Immature natural killer cell (primary cell): ENCODE measurements around the gene PDGFRB. TPM values are rescaled to one million over a fixed set of nuclear protein-coding genes. Genes with fewer than 3 reads are reported as not detected.

Experiments
- DNase-seq, 3 donors: peaks; one replicate each; pipeline ENCODE4 v3.0.0; 2022; ENCODE audit warnings: mixed read lengths in 1 of 3
- H3K27ac Mint-ChIP-seq, 6 donors: one replicate each; pipeline ENCODE4 v1.8.0; 2020; ENCODE audit warnings: mixed read lengths in 6 of 6, mild to moderate bottlenecking in 5 of 6, inconsistent platforms in 4 of 6, moderate library complexity in 3 of 6
- H3K27me3 Mint-ChIP-seq, 3 donors: one replicate each; pipeline ENCODE4 v1.8.0; 2020 to 2021; ENCODE audit warnings: low read depth in 3 of 3, mild to moderate bottlenecking in 3 of 3, mixed read lengths in 3 of 3, moderate library complexity in 3 of 3, inconsistent platforms in 1 of 3
- H3K36me3 Mint-ChIP-seq, 3 donors: one replicate each; pipeline ENCODE4 v1.8.0; 2020; ENCODE audit warnings: mixed read lengths in 3 of 3, inconsistent platforms in 2 of 3, mild to moderate bottlenecking in 2 of 3
- H3K4me1 Mint-ChIP-seq, 2 donors: one replicate each; pipeline ENCODE4 v1.8.0; 2020; ENCODE audit warnings: inconsistent platforms in 2 of 2, mild to moderate bottlenecking in 2 of 2, mixed read lengths in 2 of 2, moderate library complexity in 1 of 2
- H3K4me3 Mint-ChIP-seq, 5 donors: one replicate each; pipeline ENCODE4 v1.8.0; 2020; ENCODE audit warnings: mild to moderate bottlenecking in 5 of 5, mixed read lengths in 5 of 5, inconsistent platforms in 3 of 5, moderate library complexity in 3 of 5
- H3K9me3 Mint-ChIP-seq, 6 donors: one replicate each; pipeline ENCODE4 v1.8.0; 2020; ENCODE audit warnings: mild to moderate bottlenecking in 6 of 6, mixed read lengths in 6 of 6, inconsistent platforms in 4 of 6, moderate library complexity in 3 of 6
- polyA plus RNA-seq, 3 donors: library from polyadenylated mRNA; unstranded; fragments of 300-500 nt; fragmentation: Illumina TruSeq; gene quantifications; one replicate each; pipeline ENCODE4 v1.2.3, GENCODE V29; 2021

Gene PDGFRB
- polyA plus RNA-seq, 3 donors from 2014 or later: 6.4 to 18.9 (median 7.1) TPM

- no peaks in the 10 kb centered on the region for H3K9me3 Mint-ChIP-seq
- H3K36me3 Mint-ChIP-seq: no peaks in the 10 kb centered on the region
- no peak overlapping the region for H3K27ac Mint-ChIP-seq
- peaks cover 3 to 7% (median 5%) of the 10 kb centered on the region in 3 donors for H3K27me3 Mint-ChIP-seq
- peaks cover 0 to 3% of the 10 kb centered on the region in 2 donors for H3K4me1 Mint-ChIP-seq
- DNase-seq: no peak
- H3K4me3 Mint-ChIP-seq: no peak overlapping the region
Measured at GRCh38 chr5:150067405-150067960, 88.2 kb downstream of the PDGFRB start.

GRCh38 chr5:150066901-150067396 is 88.7 kb downstream of the PDGFRB start:
- Mint-ChIP-seq H3K4me3 (no peak overlapping the region), H3K4me1 (peaks cover 0 to 3% of the 10 kb centered on the region in 2 donors), H3K9me3 (no peaks in the 10 kb centered on the region), H3K27me3 (peaks cover 3 to 7% (median 5%) of the 10 kb centered on the region in 3 donors), H3K36me3 (no peaks in the 10 kb centered on the region), H3K27ac (no peak overlapping the region)
- DNase-seq: no peak

DNA sequence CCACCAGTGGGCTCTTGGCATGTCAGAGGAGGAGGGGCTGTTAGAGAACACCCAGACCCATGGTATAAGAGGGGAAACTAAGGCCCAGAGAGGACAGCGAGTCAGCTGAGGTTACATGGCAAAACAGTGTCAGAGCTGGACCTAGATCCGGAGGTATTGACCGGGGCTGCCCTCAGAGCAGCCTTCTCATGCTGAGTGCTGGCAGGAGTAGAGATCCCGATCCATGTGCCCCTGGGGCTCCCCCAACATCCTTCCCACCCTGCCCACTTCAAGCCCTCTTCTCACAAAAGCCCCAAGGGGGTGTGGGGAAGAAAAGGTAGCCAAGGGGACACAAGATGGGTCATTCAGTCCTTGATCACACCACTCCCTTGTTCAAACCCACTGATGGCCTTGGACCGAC is 89.2 kb downstream of the PDGFRB start:
- Mint-ChIP-seq H3K27ac (no peak overlapping the region), H3K9me3 (no peaks in the 10 kb centered on the region), H3K27me3 (peaks cover 3 to 7% (median 5%) of the 10 kb centered on the region in 3 donors), H3K4me3 (no peak overlapping the region), H3K36me3 (no peaks in the 10 kb centered on the region), H3K4me1 (peaks cover 0 to 3% of the 10 kb centered on the region in 2 donors)
- DNase-seq: no peak

- Mint-ChIP-seq H3K27me3 (peaks cover 3 to 7% (median 5%) of the 10 kb centered on the region in 3 donors), H3K36me3 (no peaks in the 10 kb centered on the region), H3K4me3 (no peak overlapping the region), H3K27ac (no peak overlapping the region), H3K9me3 (no peaks in the 10 kb centered on the region), H3K4me1 (peaks cover 0 to 3% of the 10 kb centered on the region in 2 donors)
- DNase-seq: no peak
Measured at GRCh38 chr5:150065886-150066285, 89.8 kb downstream of the PDGFRB start.

GRCh38 chr5:150065346-150065745 is 90.3 kb downstream of the PDGFRB start:
- Mint-ChIP-seq H3K9me3 (no peaks in the 10 kb centered on the region), H3K36me3 (no peaks in the 10 kb centered on the region), H3K27ac (no peak overlapping the region), H3K27me3 (peaks cover 3 to 7% (median 5%) of the 10 kb centered on the region in 3 donors), H3K4me1 (peaks cover 0 to 3% of the 10 kb centered on the region in 2 donors), H3K4me3 (no peak overlapping the region)
- DNase-seq: no peak

DNA sequence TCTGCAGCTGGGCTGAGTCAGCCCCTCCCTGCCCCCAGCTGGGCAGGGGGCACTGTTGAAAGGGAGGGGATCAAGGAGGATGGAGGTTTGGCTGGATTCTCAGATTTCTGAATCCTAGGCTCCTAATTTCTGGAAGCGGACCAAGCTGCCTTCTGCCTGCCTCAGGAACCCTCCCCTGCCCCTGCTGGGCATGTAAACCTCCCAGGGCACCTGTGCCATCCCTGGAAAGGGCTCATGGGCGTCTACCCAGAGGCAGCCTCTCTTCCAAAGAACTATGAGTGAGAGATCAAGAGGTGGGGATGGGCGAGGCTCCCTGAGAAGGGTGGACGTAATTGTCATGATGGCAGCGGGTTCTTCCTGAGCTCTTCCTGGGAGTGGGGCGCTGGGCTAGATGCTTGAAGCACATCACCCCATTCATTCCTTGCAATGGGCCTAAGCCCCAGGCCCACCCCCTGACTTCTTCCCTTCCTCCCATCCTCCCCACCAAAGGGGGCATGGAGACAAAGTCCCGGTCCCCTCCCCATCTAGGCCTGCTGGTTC is 90.9 kb downstream of the PDGFRB start:
- DNase-seq: no peak
- Mint-ChIP-seq H3K4me1 (peaks cover 0 to 3% of the 10 kb centered on the region in 2 donors), H3K4me3 (no peak overlapping the region), H3K36me3 (no peaks in the 10 kb centered on the region), H3K27me3 (peaks cover 5 to 7% (median 5%) of the 10 kb centered on the region in 3 donors), H3K9me3 (no peaks in the 10 kb centered on the region), H3K27ac (no peak overlapping the region)

Other genes with a start within 250 kb of the PDGFRB start
- not detected for gene PDE6A, start 211.1 kb downstream of the PDGFRB start, polyA plus RNA-seq
- 1 to 10 TPM; 2.4 to 3.6 (median 2.4) TPM for gene SLC26A2, start 195.1 kb downstream of the PDGFRB start, polyA plus RNA-seq
- gene TIGD6, start 155.2 kb downstream of the PDGFRB start, polyA plus RNA-seq: 1 to 10 TPM in 2 of 3 donors, under 1 TPM in 1; 0.48 to 2.0 (median 1.1) TPM
- gene HMGXB3, start 155.1 kb downstream of the PDGFRB start, polyA plus RNA-seq: 10 to 100 TPM in 2 of 3 donors, 1 to 10 TPM in 1; 5.2 to 16.2 (median 12.7) TPM
- gene CSF1R, start 69.3 kb downstream of the PDGFRB start, polyA plus RNA-seq: 10 to 100 TPM in 1 of 3 donors, 1 to 10 TPM in 1, under 1 TPM in 1; 0.82 to 10.4 (median 2.5) TPM
- not detected for gene CDX1, start 10.9 kb upstream of the PDGFRB start, polyA plus RNA-seq
- gene SLC6A7, start 34.2 kb upstream of the PDGFRB start, polyA plus RNA-seq: not detected
- gene CAMK2A, start 133.9 kb upstream of the PDGFRB start, polyA plus RNA-seq: not detected
- gene ARSI, start 147.1 kb upstream of the PDGFRB start, polyA plus RNA-seq: not detected
- gene TCOF1, start 201.9 kb upstream of the PDGFRB start, polyA plus RNA-seq: 10 to 100 TPM in 1 of 3 donors, 1 to 10 TPM in 2; 3.2 to 21.5 (median 3.5) TPM